Stimulated activated CD8-positive, alpha-beta memory T cell treated with anti-CD3 and anti-CD28 coated beads, Interleukin-2, amount 100 ng/mL, for 48 hours (primary cell): Measurements from ENCODE around the gene KCNJ15.

Experiments
- DNase-seq, 2 donors: peaks; one replicate each; pipeline ENCODE4 v3.0.0-alpha.2; 2020; ENCODE audit warnings: low read depth in 2 of 2

The KCNJ15 gene

DNA sequence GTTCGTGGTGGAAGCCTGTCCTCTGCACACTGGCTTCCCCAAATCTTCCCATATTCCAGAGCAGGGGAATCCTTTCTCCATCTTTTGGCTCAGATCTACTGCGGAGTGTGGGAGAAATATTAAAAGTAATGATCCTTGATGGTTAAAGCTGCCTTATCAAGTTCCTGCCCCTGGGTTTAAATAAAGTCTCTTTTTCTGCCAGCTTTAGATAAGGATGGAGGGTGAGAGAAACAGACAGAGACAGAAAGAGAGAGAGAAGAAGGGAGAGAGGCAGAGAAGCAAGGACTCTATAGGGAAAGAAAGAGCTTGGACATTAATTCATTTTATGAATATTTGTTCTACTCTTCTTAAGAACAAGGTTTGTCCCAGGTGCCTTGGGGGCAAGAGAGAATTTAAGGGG is 98.0 kb downstream of the KCNJ15 start:
- DNase-seq, result no peak

GRCh38 chr21:38355353-38355752 is 98.6 kb downstream of the KCNJ15 start:
- DNase-seq, result no peak

DNA sequence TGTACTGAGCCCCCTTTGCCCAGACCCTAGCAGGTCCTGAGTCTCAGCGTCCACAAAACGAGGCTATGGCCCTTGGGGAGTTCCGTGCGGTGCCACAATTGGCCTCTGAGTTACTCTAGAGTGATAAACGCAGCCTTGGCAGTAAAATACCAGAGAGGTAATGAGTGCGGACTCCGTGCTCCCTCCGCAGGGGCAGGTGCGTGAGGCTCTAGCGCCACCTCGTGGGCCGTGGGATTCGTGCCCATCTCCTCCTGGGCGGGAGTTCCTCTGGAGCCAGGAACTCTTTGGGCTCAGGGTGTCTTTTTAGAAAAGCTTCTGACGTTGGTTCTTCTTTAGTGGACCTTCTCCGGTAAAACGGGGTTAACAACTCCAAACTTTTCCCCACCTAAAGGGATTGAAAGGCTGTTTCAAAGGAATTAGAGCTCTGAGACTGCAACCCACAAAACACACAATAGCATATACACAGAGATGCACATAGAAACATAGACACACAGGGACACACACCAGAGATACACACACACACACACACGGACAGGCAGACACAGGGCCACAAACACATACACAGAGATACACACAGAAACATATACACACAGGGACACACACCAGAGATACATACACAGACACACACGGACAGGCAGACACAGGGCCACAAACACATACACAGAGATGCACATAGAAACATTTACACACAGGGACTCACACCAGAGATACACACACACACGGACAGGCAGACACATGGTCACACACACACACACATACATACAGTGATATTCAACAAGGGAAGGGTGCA is 99.4 kb downstream of the KCNJ15 start:
- peak; percentile 53 to 63 for DNase-seq
